Activated CD8-positive, alpha-beta memory T cell treated with anti-CD3 and anti-CD28 coated beads, Interleukin-2, amount 50 U/mL, for 24 hours (primary cell): Measurements from ENCODE around the gene MRPS27.
"Not testable (repeated sequence)": the region's sequence is repeated elsewhere in the genome, so short reads cannot be mapped to it uniquely, and the experiment has no call there.

ENCODE experiments used
- DNase-seq: peaks from one replicate; pipeline ENCODE4 v3.0.0-alpha.2; 2020; ENCODE audit errors: extremely low read depth

Gene MRPS27

GRCh38 chr5:72325566-72326305 is 5.7 kb upstream of the MRPS27 start:
- no peak for DNase-seq

- no peak for DNase-seq
Observed at GRCh38 chr5:72324189-72324825, 4.3 kb upstream of the MRPS27 start.

- not testable (repeated sequence) for DNase-seq
Observed at GRCh38 chr5:72319435-72319975, 535 bp downstream of the MRPS27 start.

GRCh38 chr5:72314571-72315172 is 5.4 kb downstream of the MRPS27 start:
- no peak for DNase-seq

- no peak for DNase-seq
Observed at GRCh38 chr5:72313141-72313540, 6.9 kb downstream of the MRPS27 start.

GRCh38 chr5:72308853-72309191 is 11.2 kb downstream of the MRPS27 start:
- DNase-seq, result no peak

- DNase-seq, result peak; percentile 89
Observed at GRCh38 chr5:72307968-72308852, 11.8 kb downstream of the MRPS27 start.

GRCh38 chr5:72307573-72307967 is 12.5 kb downstream of the MRPS27 start:
- no peak for DNase-seq

- DNase-seq, result no peak
Observed at GRCh38 chr5:72305194-72306142, 14.6 kb downstream of the MRPS27 start.

- no peak for DNase-seq
Observed at GRCh38 chr5:72302171-72302570, 17.9 kb downstream of the MRPS27 start.

GRCh38 chr5:72301557-72301956 is 18.5 kb downstream of the MRPS27 start:
- no peak for DNase-seq

- no peak for DNase-seq
Observed at GRCh38 chr5:72300590-72301339, 19.3 kb downstream of the MRPS27 start.

- no peak for DNase-seq
Observed at GRCh38 chr5:72298711-72299110, 21.3 kb downstream of the MRPS27 start.

- DNase-seq, result not testable (repeated sequence)
Observed at GRCh38 chr5:72298136-72298535, 21.9 kb downstream of the MRPS27 start.

- no peak for DNase-seq
Observed at GRCh38 chr5:72296256-72296655, 23.8 kb downstream of the MRPS27 start.

- DNase-seq, result no peak
Observed at GRCh38 chr5:72295539-72295938, 24.5 kb downstream of the MRPS27 start.

GRCh38 chr5:72294473-72294872 is 25.6 kb downstream of the MRPS27 start:
- no peak for DNase-seq

GRCh38 chr5:72293495-72294055 is 26.5 kb downstream of the MRPS27 start:
- no peak for DNase-seq

- no peak for DNase-seq
Observed at GRCh38 chr5:72292411-72292810, 27.6 kb downstream of the MRPS27 start.

GRCh38 chr5:72291601-72292000 is 28.4 kb downstream of the MRPS27 start:
- DNase-seq, result no peak
